GM12878 (cell line): ENCODE measurements around the gene ZMYND19. TPM values are rescaled to one million over a fixed set of nuclear protein-coding genes. Genes with fewer than 3 reads are reported as not detected.

Source experiments
- ATAC-seq: fragments of 200-7000 bp; cut with Tn5 transposase; 3 replicates; pipeline ENCODE4 v1.9.1; 2020; ENCODE audit warnings: mild to moderate bottlenecking, moderate library complexity
- BruUV-seq: library from RNA; stranded (reverse); fragments of 400-500 nt; replicated peaks from 2 replicates; lab custom pipeline; 2021; lab: Mats Ljungman, UMichigan
- CTCF ChIA-PET: fragments of 300-600 bp; sonication (Branson Sonifier 250); formaldehyde crosslinking; extraction: SDS; loops from one replicate; lab custom pipeline; 2021; ENCODE audit warnings: inconsistent platforms; lab: Yijun Ruan, JAX
- POLR2A ChIA-PET: fragments of 350-600 bp; formaldehyde crosslinking; extraction: SDS; loops from one replicate; lab custom pipeline; 2021; ENCODE audit warnings: inconsistent platforms; lab: Charles Lee
- RAD21 ChIA-PET: fragments of 300-600 bp; sonication (Branson Sonifier 250); formaldehyde crosslinking; loops from one replicate; lab custom pipeline; 2023; ENCODE audit warnings: antibody characterized with exemption; ENCODE audit not compliant: unreplicated experiment; lab: Charles Lee
- SMC1A ChIA-PET: fragments of 300-600 bp; sonication (Branson Sonifier 250); formaldehyde crosslinking; loops from one replicate; lab custom pipeline; 2023; ENCODE audit not compliant: unreplicated experiment, uncharacterized antibody; lab: Charles Lee
- DNase-seq: peaks from one replicate; pipeline ENCODE4 v3.0.0-alpha.2; 2011; ENCODE audit warnings: low read depth, low spot score
- FAIRE-seq: peaks from 3 replicates; lab custom pipeline; 2011; peaks lifted over from hg19 to GRCh38; lab: Jason Lieb, UNC
- H2AFZ ChIP-seq: 2 replicates; pipeline ENCODE4 v1.6.0; 2011; ENCODE audit warnings: low read depth, low read length, control low read depth; ENCODE audit not compliant: control insufficient read depth
- H3K27ac ChIP-seq: 2 replicates; pipeline ENCODE4 v1.5.1; 2011; ENCODE audit warnings: control low read depth; ENCODE audit not compliant: control insufficient read depth, insufficient read depth
- H3K27me3 ChIP-seq, 2 experiments: replicated peaks in 1 of 2; 2 replicates each; pipeline versions ENCODE4 v1.6.0 to v1.6.1; 2011; ENCODE audit warnings: low read length in 1 of 2; ENCODE audit not compliant: control insufficient read depth in 2 of 2, insufficient read depth in 2 of 2
- H3K36me3 ChIP-seq, 2 experiments: 2 replicates each; pipeline ENCODE4 v1.5.1; 2011; ENCODE audit warnings: low read length in 1 of 2; ENCODE audit not compliant: control insufficient read depth in 2 of 2, insufficient read depth in 2 of 2
- H3K4me1 ChIP-seq: 2 replicates; pipeline ENCODE4 v1.6.1; 2011; ENCODE audit warnings: mild to moderate bottlenecking, low read length, moderate library complexity, mixed read lengths; ENCODE audit not compliant: control insufficient read depth, insufficient read depth
- H3K4me2 ChIP-seq: 2 replicates; pipeline ENCODE4 v1.6.0; 2011; ENCODE audit warnings: control low read depth; ENCODE audit not compliant: control insufficient read depth, insufficient read depth
- H3K4me3 ChIP-seq: fragments of 200-600 bp; sonication (generic); 2 replicates; pipeline ENCODE4 v1.5.1; 2016
- H3K79me2 ChIP-seq: 2 replicates; pipeline ENCODE4 v1.6.0; 2011; ENCODE audit warnings: low read length; ENCODE audit not compliant: control insufficient read depth, insufficient read depth
- H3K9ac ChIP-seq: 2 replicates; pipeline ENCODE4 v1.8.0; 2011; ENCODE audit warnings: low read length, control low read depth, mixed read lengths; ENCODE audit not compliant: control insufficient read depth, insufficient read depth
- H3K9me3 ChIP-seq: replicated peaks from 3 replicates; pipeline ENCODE4 v1.5.1; 2011; ENCODE audit warnings: mild to moderate bottlenecking, low read length; ENCODE audit not compliant: control insufficient read depth, insufficient read depth
- H4K20me1 ChIP-seq: 2 replicates; pipeline ENCODE4 v1.6.0; 2011; ENCODE audit not compliant: control insufficient read depth, insufficient read depth
- BRCA1 ChIP-seq: IDR thresholded peaks from 2 replicates; pipeline ENCODE4 v1.6.1; 2011; ENCODE audit warnings: low read depth, low read length, improper control_type of control experiment
- CHD2 ChIP-seq: IDR thresholded peaks from 2 replicates; pipeline ENCODE4 v1.6.1; 2011; ENCODE audit warnings: low read depth, low read length, improper control_type of control experiment, borderline replicate concordance
- LARP7 ChIP-seq: fragments of 450-650 bp; IDR thresholded peaks from 2 replicates; pipeline ENCODE4 v1.6.1; 2017; ENCODE audit warnings: mild to moderate bottlenecking
- MTA2 ChIP-seq: fragments of 450-650 bp; IDR thresholded peaks from 2 replicates; pipeline ENCODE4 v1.6.1; 2016; ENCODE audit warnings: low read depth, mild to moderate bottlenecking, moderate library complexity
- NR2C2 ChIP-seq: IDR thresholded peaks from 2 replicates; pipeline ENCODE4 v1.6.1; 2011; ENCODE audit warnings: borderline replicate concordance, low read depth; ENCODE audit not compliant: control insufficient read depth, insufficient read length
- POLR2A ChIP-seq: IDR thresholded peaks from 2 replicates; pipeline ENCODE4 v1.6.1; 2011; ENCODE audit warnings: low read depth, mild to moderate bottlenecking, low read length
- SREBF2 ChIP-seq: IDR thresholded peaks from 2 replicates; pipeline ENCODE4 v1.6.1; 2012; ENCODE audit warnings: mild to moderate bottlenecking, low read length
- TCF3 ChIP-seq: IDR thresholded peaks from 2 replicates; pipeline ENCODE4 v1.6.1; 2012; ENCODE audit warnings: low read depth, mild to moderate bottlenecking, low read length, borderline replicate concordance; ENCODE audit not compliant: insufficient read depth
- ZNF207 ChIP-seq: fragments of 450-650 bp; IDR thresholded peaks from 2 replicates; pipeline ENCODE4 v1.6.1; 2014; ENCODE audit warnings: antibody characterized with exemption, mild to moderate bottlenecking, borderline replicate concordance
- ZNF687 ChIP-seq: fragments of 450-650 bp; IDR thresholded peaks from 2 replicates; pipeline ENCODE4 v1.6.1; 2017; ENCODE audit warnings: mild to moderate bottlenecking, moderate library complexity
- WGBS: methylation state at CpG from one replicate; pipeline ENCODE4 v1.1.6; 2016; ENCODE audit warnings: low lambda C conversion rate; ENCODE audit not compliant: insufficient replicate concordance, insufficient coverage; ENCODE audit errors: missing lambda C conversion rate; 5-methylcytosine and 5-hydroxymethylcytosine counted together
- in situ Hi-C: fragments of 300-500 bp; cut with MboI; formaldehyde crosslinking; loops from 9 replicates; pipeline ENCODE4 v1.14.3; 2018; ENCODE audit warnings: mixed read lengths
- intact Hi-C: fragments of 100-400 bp; cut with micrococcal nuclease; formaldehyde crosslinking; loops from one replicate; pipeline ENCODE4 v1.14.2; 2022; ENCODE audit not compliant: unreplicated experiment
- polyA plus RNA-seq, 11 experiments: library from polyadenylated mRNA; depleted of rRNA in 4 of 11; unstranded in 6 of 11; stranded (reverse) in 5 of 11; fragments of >200 nt; fragmentation: Nextera tagmentation in 4 of 11; fragmentation: Illumina TruSeq in 1 of 11; extraction: Ambion mirVana in 4 of 11; extraction: Trizol in 1 of 11; gene quantifications; 1 replicate in 1 of 11; 2 replicates in 10 of 11; pipeline versions ENCODE4 v1.2.1 to v1.2.3, GENCODE V29; 2011 to 2016; ENCODE audit warnings: inconsistent platforms in 2 of 11, missing spikeins in 2 of 11, low read depth in 1 of 11
- total RNA-seq, 4 experiments: library from RNA; depleted of rRNA in 3 of 4; stranded (reverse); fragments of >200 nt in 3 of 4; fragmentation: Illumina TruSeq in 1 of 4; extraction: Trizol in 1 of 4; gene quantifications; 2 replicates each; pipeline versions ENCODE4 v1.2.1 to v1.2.3, GENCODE V29; 2013 to 2021

Gene ZMYND19
- total and polyA plus RNA-seq, 10 of the 15 experiments (the other 5 are each of a cell fraction or from before 2014, with no cell fraction given): 0.84 to 54.8 (median 20.1) TPM

- H3K4me3 ChIP-seq: no peak overlapping the region
Observed at GRCh38 chr9:137588311-137588710, 2.0 kb downstream of the ZMYND19 start.

More at GRCh38 chr9:137588311-137588710, 2.0 kb downstream of the ZMYND19 start:
- intact Hi-C loops: no loop called here
- TF ChIP-seq NR2C2 (no peak), BRCA1 (no peak), TCF3 (no peak), MTA2 (no peak), ZNF687 (no peak), ZNF207 (no peak), CHD2 (no peak), POLR2A (no peak), LARP7 (no peak), SREBF2 (no peak)
- H3K4me2 ChIP-seq: no peak overlapping the region
- H3K27me3 ChIP-seq: no peaks in the 10 kb centered on the region
- H3K27ac ChIP-seq: no peak overlapping the region
- peaks cover 6% of the 10 kb centered on the region; the same call in 1 of the 2 replicates for H3K4me1 ChIP-seq
- no peak for ATAC-seq
- no peak overlapping the region for H2AFZ ChIP-seq
- 90% methylated on average over 13 of the region's 13 CpGs for WGBS
- no TSS peak for BruUV-seq
- no peaks in the 10 kb centered on the region for H3K9me3 ChIP-seq
- H3K79me2 ChIP-seq: peaks cover 14% of the 10 kb centered on the region
- H3K36me3 ChIP-seq: peaks cover 11 to 15% of the 10 kb centered on the region in 2 experiments; a peak in 3 of 4 replicates
- no peak for DNase-seq
- no peak overlapping the region for H3K9ac ChIP-seq
- ChIA-PET RAD21 (no interaction called here), POLR2A (interaction anchor here (0.6 kb wide), 1 partner anchor 8 kb away, joined by 4 read pairs; no protein-coding TSS in a partner anchor), SMC1A (no interaction called here), CTCF (interaction anchor here (0.9 to 1.8 kb wide), 2 partner anchors 10 to 36 kb away, joined by 3 to 9 read pairs; partner anchors contain the start of genes DPH7 and MRPL41)
- FAIRE-seq: no peak
- H4K20me1 ChIP-seq: no peaks in the 10 kb centered on the region
- in situ Hi-C loops: no loop called here
